PFSK-1 (cell line): ENCODE results near the gene STK39.

Experiments used
- POLR2AphosphoS5 ChIP-seq: IDR thresholded peaks from 2 replicates; pipeline ENCODE4 v1.6.1; 2012; ENCODE audit warnings: low read depth, mild to moderate bottlenecking, control low read depth, low read length, moderate library complexity
- REST ChIP-seq, 2 experiments: IDR thresholded peaks; 2 replicates each; pipeline versions ENCODE4 v1.6.1 to v1.8.0; 2011 to 2012; ENCODE audit warnings: low read depth in 2 of 2, low read length in 2 of 2, control low read depth in 1 of 2, inconsistent platforms in 1 of 2, mild to moderate bottlenecking in 1 of 2, moderate library complexity in 1 of 2; ENCODE audit not compliant: insufficient read depth in 1 of 2

GRCh38 chr2:168127371-168127770 is 120.0 kb downstream of the STK39 start:
- no peak for TF ChIP-seq POLR2AphosphoS5
- no peak for TF ChIP-seq REST (IDR thresholded peaks at IDR 0.05; ENCODE audit: insufficient read depth in 1 of 2, low read depth in 2 of 2, low read length in 2 of 2)
